DND-41 (cell line): ENCODE measurements around the gene ETV1.

ENCODE experiments used
- ATAC-seq: fragments of 200-7000 bp; cut with Tn5 transposase; 3 replicates; pipeline ENCODE4 v1.9.1; 2021; ENCODE audit warnings: low read depth; ENCODE audit not compliant: insufficient read depth
- DNase-seq: peaks from one replicate; pipeline ENCODE4 v3.0.0-alpha.2; 2020
- H2AFZ ChIP-seq: 2 replicates; pipeline ENCODE4 v1.6.0; 2012; ENCODE audit warnings: low read depth, low read length
- H3K27ac ChIP-seq: 2 replicates; pipeline ENCODE4 v1.5.1; 2012; ENCODE audit warnings: low read length, inconsistent platforms
- H3K27me3 ChIP-seq: fragments of 200-600 bp; sonication (generic); 2 replicates; pipeline ENCODE4 v1.6.0; 2012; ENCODE audit warnings: low read length, mild to moderate bottlenecking, inconsistent platforms; ENCODE audit not compliant: insufficient read depth, poor library complexity
- H3K36me3 ChIP-seq: 2 replicates; pipeline ENCODE4 v1.5.1; 2012; ENCODE audit warnings: low read length, inconsistent platforms; ENCODE audit not compliant: insufficient read depth
- H3K4me1 ChIP-seq: 2 replicates; pipeline ENCODE4 v1.5.1; 2012; ENCODE audit warnings: mild to moderate bottlenecking, low read length; ENCODE audit not compliant: insufficient read depth
- H3K4me2 ChIP-seq: 2 replicates; pipeline ENCODE4 v1.6.0; 2012; ENCODE audit warnings: mild to moderate bottlenecking, moderate library complexity, low read length, inconsistent platforms; ENCODE audit not compliant: insufficient read depth
- H3K4me3 ChIP-seq, 2 experiments: fragments of 200-600 bp in 1 of 2; shearing (Covaris generic) in 1 of 2; 2 replicates each; pipeline ENCODE4 v1.5.1; 2012 to 2016; ENCODE audit warnings: inconsistent platforms in 2 of 2, low read length in 2 of 2, mild to moderate bottlenecking in 2 of 2, low read depth in 1 of 2, moderate library complexity in 1 of 2
- H3K79me2 ChIP-seq: 2 replicates; pipeline ENCODE4 v1.6.0; 2012; ENCODE audit warnings: low read length, inconsistent platforms; ENCODE audit not compliant: insufficient read depth
- H3K9ac ChIP-seq: 2 replicates; pipeline ENCODE4 v1.6.0; 2012; ENCODE audit warnings: low read depth, mild to moderate bottlenecking, inconsistent platforms, low read length, moderate library complexity
- H3K9me3 ChIP-seq: 2 replicates; pipeline ENCODE4 v1.5.1; 2012; ENCODE audit warnings: low read length, moderate library complexity, mild to moderate bottlenecking, inconsistent platforms; ENCODE audit not compliant: insufficient read depth, severe bottlenecking
- H4K20me1 ChIP-seq: 2 replicates; pipeline ENCODE4 v1.6.0; 2012; ENCODE audit warnings: low read length; ENCODE audit not compliant: insufficient read depth
- CTCF ChIP-seq: IDR thresholded peaks from 2 replicates; pipeline ENCODE4 v1.5.1; 2012; ENCODE audit warnings: borderline replicate concordance, low read length, moderate library complexity, mild to moderate bottlenecking; ENCODE audit not compliant: poor library complexity, severe bottlenecking; ENCODE audit errors: extremely low read depth
- EZH2 ChIP-seq: IDR thresholded peaks from 3 replicates; pipeline ENCODE4 v1.6.1; 2012; ENCODE audit warnings: borderline replicate concordance, low read depth, mild to moderate bottlenecking, moderate library complexity, low read length, inconsistent platforms; ENCODE audit not compliant: severe bottlenecking

Gene ETV1

GRCh38 chr7:13882051-13882450 is 107.4 kb downstream of the ETV1 start:
- H3K4me3 ChIP-seq: no peak overlapping the region
- no peak overlapping the region for H3K27ac ChIP-seq
- no peaks in the 10 kb centered on the region for H4K20me1 ChIP-seq
- DNase-seq (no peak), ATAC-seq (no peak)
- H3K4me1 ChIP-seq: no peaks in the 10 kb centered on the region
- no peak for TF ChIP-seq EZH2
- no peak for TF ChIP-seq CTCF
- no peaks in the 10 kb centered on the region for H3K9me3 ChIP-seq
- no peaks in the 10 kb centered on the region for H3K36me3 ChIP-seq
- no peaks in the 10 kb centered on the region for H3K79me2 ChIP-seq
- no peaks in the 10 kb centered on the region for H3K27me3 ChIP-seq
- H3K9ac ChIP-seq: no peak overlapping the region
- H2AFZ ChIP-seq: no peak overlapping the region
- H3K4me2 ChIP-seq: no peak overlapping the region

GRCh38 chr7:13880789-13881188 is 108.7 kb downstream of the ETV1 start:
- ATAC-seq: no peak
- H2AFZ ChIP-seq: no peak overlapping the region
- H4K20me1 ChIP-seq: no peaks in the 10 kb centered on the region
- H3K79me2 ChIP-seq: no peaks in the 10 kb centered on the region
- H3K4me3 ChIP-seq: no peak overlapping the region
- no peaks in the 10 kb centered on the region for H3K27me3 ChIP-seq
- H3K4me1 ChIP-seq: peaks cover under 1% of the 10 kb centered on the region; the same call in 1 of the 2 replicates
- TF ChIP-seq EZH2 (no peak), CTCF (no peak)
- H3K9me3 ChIP-seq: no peaks in the 10 kb centered on the region
- H3K36me3 ChIP-seq: no peaks in the 10 kb centered on the region
- no peak overlapping the region for H3K27ac ChIP-seq
- no peak overlapping the region for H3K4me2 ChIP-seq
- no peak overlapping the region for H3K9ac ChIP-seq
- no peak for DNase-seq

- no peak overlapping the region for H2AFZ ChIP-seq
- H3K27me3 ChIP-seq: no peaks in the 10 kb centered on the region
- no peak overlapping the region for H3K4me3 ChIP-seq
- H3K4me2 ChIP-seq: no peak overlapping the region
- ATAC-seq: no peak
- no peaks in the 10 kb centered on the region for H3K79me2 ChIP-seq
- TF ChIP-seq EZH2 (no peak), CTCF (no peak)
- H3K4me1 ChIP-seq: peaks cover 7% of the 10 kb centered on the region
- H3K27ac ChIP-seq: no peak overlapping the region
- H3K9ac ChIP-seq: no peak overlapping the region
- H3K36me3 ChIP-seq: no peaks in the 10 kb centered on the region
- no peak for DNase-seq
- no peaks in the 10 kb centered on the region for H3K9me3 ChIP-seq
- no peaks in the 10 kb centered on the region for H4K20me1 ChIP-seq
Observed at GRCh38 chr7:13879994-13880686, 109.3 kb downstream of the ETV1 start.

- no peak overlapping the region for H3K4me2 ChIP-seq
- no peaks in the 10 kb centered on the region for H3K79me2 ChIP-seq
- no peaks in the 10 kb centered on the region for H3K27me3 ChIP-seq
- H3K4me3 ChIP-seq: no peak overlapping the region
- H4K20me1 ChIP-seq: no peaks in the 10 kb centered on the region
- no peak overlapping the region for H3K27ac ChIP-seq
- no peak overlapping the region for H3K9ac ChIP-seq
- H3K4me1 ChIP-seq: peaks cover 15% of the 10 kb centered on the region
- no peak for ATAC-seq
- H3K9me3 ChIP-seq: no peaks in the 10 kb centered on the region
- no peak for DNase-seq
- no peak overlapping the region for H2AFZ ChIP-seq
- TF ChIP-seq EZH2: no peak
- no peak for TF ChIP-seq CTCF
- no peaks in the 10 kb centered on the region for H3K36me3 ChIP-seq
Observed at GRCh38 chr7:13879143-13879542, 110.3 kb downstream of the ETV1 start.
